Psoas muscle (tissue), 8 donors: ENCODE data around the gene RPL10A. TPM values are rescaled to one million over a fixed set of nuclear protein-coding genes. Genes with fewer than 3 reads are reported as not detected.
A peak's percentile ranks its signal among the peaks of the same experiment; 100 is the strongest.

Source experiments
- ATAC-seq, 4 donors: fragments of 200-7000 bp; cut with Tn5 transposase; one replicate each; pipeline ENCODE4 v1.9.1; 2020; ENCODE audit warnings: moderate library complexity in 3 of 4, mild to moderate bottlenecking in 2 of 4
- DNase-seq, 2 donors: peaks; one replicate each; pipeline ENCODE4 v3.0.0-alpha.2; 2020
- H3K27ac ChIP-seq: fragments of 200-600 bp; one replicate; pipeline ENCODE4 v1.8.0; 2022
- H3K27me3 ChIP-seq, 3 donors: fragments of 200-600 bp in 1 of 3; one replicate each; pipeline versions ENCODE4 v1.6.1 to v1.8.0; 2013 to 2022; ENCODE audit warnings: low read length in 2 of 3, mild to moderate bottlenecking in 2 of 3, moderate library complexity in 1 of 3; ENCODE audit not compliant: insufficient read depth in 3 of 3
- H3K36me3 ChIP-seq, 2 donors: fragments of 200-600 bp in 1 of 2; one replicate each; pipeline versions ENCODE4 v1.6.1 to v1.8.0; 2013 to 2022; ENCODE audit warnings: low read depth in 1 of 2, mild to moderate bottlenecking in 1 of 2, moderate library complexity in 1 of 2; ENCODE audit not compliant: insufficient read depth in 1 of 2
- H3K4me1 ChIP-seq: fragments of 200-600 bp; one replicate; pipeline ENCODE4 v1.8.0; 2022
- H3K4me3 ChIP-seq: fragments of 200-600 bp; one replicate; pipeline ENCODE4 v1.8.0; 2022; ENCODE audit warnings: mild to moderate bottlenecking
- H3K9me3 ChIP-seq: fragments of 200-600 bp; one replicate; pipeline ENCODE4 v1.8.0; 2022
- WGBS, 3 donors: extraction: QIAGEN DNeasy Blood & Tissue Kit; methylation state at CpG; one replicate each; pipeline versions ENCODE4 v1.1.6 to v1.1.7; 2013; 5-methylcytosine and 5-hydroxymethylcytosine counted together
- intact Hi-C, 2 donors: fragments of 100-400 bp; cut with DNase I; formaldehyde crosslinking; loops; one replicate each; pipeline versions ENCODE4 v1.11.0 to v1.14.2; 2022
- polyA plus RNA-seq, 3 donors: library from polyadenylated mRNA; stranded (reverse); fragments of 200-250 nt; gene quantifications; one replicate each; pipeline ENCODE4 v1.2.3, GENCODE V29; 2013
- total RNA-seq, 4 donors: library from RNA; stranded (reverse); fragmentation: NEBNext Ultra II Directional in 2 of 4; extraction: Animal tissue kit (Norgen Biotek cat#: 25700) in 2 of 4; gene quantifications; one replicate each; pipeline versions ENCODE4 v1.2.1 to v1.2.4, GENCODE V29; 2021 to 2023
- TF ChIP-seq, protein P1 (sequence below): fragments of 200-600 bp; IDR thresholded peaks from one replicate; pipeline ENCODE4 v1.8.0; 2022; ENCODE audit warnings: antibody characterized with exemption
- donor health status: healthy with polysubstance abuse.
- donor health status: DM: no; HTN: no; CAD: no; lungs with moderate emphysema.
- donor health status: Bipolar disorder and iron deficiency.
- donor health status: healthy.
- donor health status: DM: yes; HTN: yes; CAD: no.
- donor health status: DM: no; HTN: no; CAD: no.
- donor health status: DM: no; HTN: no; CAD: no.
- donor health status: DM: yes; HTN: yes; CAD: no.

The RPL10A gene
- total and polyA plus RNA-seq, 7 donors: 668 to 1,629 (median 832) TPM

DNA sequence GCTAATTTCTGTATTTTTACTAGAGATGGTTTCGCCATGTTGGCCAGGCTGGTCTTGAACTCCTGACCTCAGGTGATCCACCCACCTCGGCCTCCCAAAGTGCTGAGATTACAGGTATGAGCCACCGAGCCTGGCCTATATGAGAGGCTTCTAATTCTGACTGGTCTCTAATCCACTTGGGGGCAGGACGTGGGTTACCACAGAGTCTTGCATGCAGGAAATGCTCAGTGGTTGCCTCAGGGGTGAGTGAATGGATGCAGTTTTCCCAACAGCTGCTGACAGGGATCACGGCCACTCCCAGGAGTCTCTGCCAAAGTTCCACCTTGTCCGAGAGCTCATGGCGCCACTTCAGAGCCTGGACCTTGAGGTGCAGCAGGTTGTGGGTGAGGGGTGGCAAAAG, 22.5 kb upstream of the RPL10A start:
- no peak for ATAC-seq

DNA sequence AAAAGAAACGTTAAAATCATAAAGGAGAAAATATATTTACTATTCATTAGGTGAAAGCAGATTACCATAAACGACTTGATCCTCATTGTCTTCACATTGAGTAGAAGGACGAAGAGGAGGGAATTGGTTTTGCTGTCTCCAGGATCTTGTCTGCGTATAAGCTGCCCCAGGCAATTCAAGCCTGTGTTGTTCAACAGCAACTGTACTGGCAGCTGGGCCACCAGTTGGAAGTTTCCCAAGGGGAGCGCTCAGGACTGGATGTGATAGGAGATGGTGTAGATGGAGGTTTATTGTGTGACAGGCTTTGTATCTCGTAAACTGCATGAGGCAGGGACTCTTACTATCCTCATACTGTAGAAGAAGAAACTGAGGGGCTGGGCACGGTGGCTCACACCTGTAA, 20.0 kb upstream of the RPL10A start:
- Histone ChIP-seq H3K4me3 (no peak overlapping the region), H3K27ac (no peak overlapping the region), H3K9me3 (no peaks in the 10 kb centered on the region), H3K36me3 (no peaks in the 10 kb centered on the region), H3K4me1 (peaks cover 11% of the 10 kb centered on the region), H3K27me3 (no peaks in the 10 kb centered on the region)
- intact Hi-C loops: no loop called here
- 57 to 70% (median 66%) methylated on average over 7 of the region's 7 CpGs for WGBS, 3 donors
- DNase-seq: no peak
- TF ChIP-seq, protein P1, sequence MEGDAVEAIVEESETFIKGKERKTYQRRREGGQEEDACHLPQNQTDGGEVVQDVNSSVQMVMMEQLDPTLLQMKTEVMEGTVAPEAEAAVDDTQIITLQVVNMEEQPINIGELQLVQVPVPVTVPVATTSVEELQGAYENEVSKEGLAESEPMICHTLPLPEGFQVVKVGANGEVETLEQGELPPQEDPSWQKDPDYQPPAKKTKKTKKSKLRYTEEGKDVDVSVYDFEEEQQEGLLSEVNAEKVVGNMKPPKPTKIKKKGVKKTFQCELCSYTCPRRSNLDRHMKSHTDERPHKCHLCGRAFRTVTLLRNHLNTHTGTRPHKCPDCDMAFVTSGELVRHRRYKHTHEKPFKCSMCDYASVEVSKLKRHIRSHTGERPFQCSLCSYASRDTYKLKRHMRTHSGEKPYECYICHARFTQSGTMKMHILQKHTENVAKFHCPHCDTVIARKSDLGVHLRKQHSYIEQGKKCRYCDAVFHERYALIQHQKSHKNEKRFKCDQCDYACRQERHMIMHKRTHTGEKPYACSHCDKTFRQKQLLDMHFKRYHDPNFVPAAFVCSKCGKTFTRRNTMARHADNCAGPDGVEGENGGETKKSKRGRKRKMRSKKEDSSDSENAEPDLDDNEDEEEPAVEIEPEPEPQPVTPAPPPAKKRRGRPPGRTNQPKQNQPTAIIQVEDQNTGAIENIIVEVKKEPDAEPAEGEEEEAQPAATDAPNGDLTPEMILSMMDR: no peak
- ATAC-seq: no peak

More for the DNA sequence above, 22.5 kb upstream of the RPL10A start:
- Histone ChIP-seq H3K27me3 (no peaks in the 10 kb centered on the region), H3K36me3 (no peaks in the 10 kb centered on the region), H3K4me1 (no peaks in the 10 kb centered on the region), H3K4me3 (no peak overlapping the region), H3K27ac (no peak overlapping the region), H3K9me3 (no peaks in the 10 kb centered on the region)
- WGBS, 3 donors: 85 to 87% (median 86%) methylated on average over 7 of the region's 7 CpGs
- intact Hi-C loops: no loop called here
- TF ChIP-seq, protein P1: no peak
- DNase-seq: no peak

DNA sequence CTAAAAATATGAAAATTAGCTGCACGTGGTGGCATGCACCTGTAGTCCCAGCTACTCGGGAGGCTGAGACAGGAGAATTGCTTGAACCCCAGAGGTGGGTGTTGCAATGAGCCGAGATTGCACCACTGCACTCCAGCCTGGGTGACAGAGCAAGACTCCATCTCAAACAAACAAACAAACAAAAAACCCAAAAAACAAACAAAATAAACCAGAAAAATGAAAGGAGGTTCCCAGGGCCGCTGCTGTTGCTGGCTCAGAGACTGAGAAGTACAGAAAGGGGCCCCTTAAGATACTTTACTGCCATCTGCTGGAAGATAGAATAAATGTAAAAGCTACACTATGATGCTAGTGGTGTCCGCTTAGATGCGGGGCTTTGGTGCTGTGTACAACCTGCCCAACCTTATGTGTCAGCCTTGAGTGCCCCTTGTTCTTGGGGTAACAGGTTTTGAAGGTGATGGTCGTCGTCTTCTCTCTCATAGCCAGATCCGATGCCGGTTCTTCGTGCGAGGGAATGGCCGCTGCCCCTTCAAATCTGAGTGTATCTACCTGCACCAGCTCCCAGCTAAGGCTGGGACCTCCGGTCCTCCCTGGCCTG, 18.8 kb upstream of the RPL10A start:
- DNase-seq: no peak
- Histone ChIP-seq H3K4me1 (peaks cover 19% of the 10 kb centered on the region), H3K4me3 (no peak overlapping the region), H3K27ac (no peak overlapping the region), H3K9me3 (no peaks in the 10 kb centered on the region), H3K27me3 (no peaks in the 10 kb centered on the region), H3K36me3 (no peaks in the 10 kb centered on the region)
- 32 to 37% (median 33%) methylated on average over 14 of the region's 14 CpGs for whole genome bisulfite sequencing, 3 donors
- ATAC-seq: peak; percentile 45 to 68 (median 66)
- intact Hi-C loops: loop anchor here in 1 of 2 donors (1.0 kb wide), 2 partner anchors 107 to 152 kb away; partner anchors contain the start of genes DEF6 and PPARD
- TF ChIP-seq, protein P1: peak; percentile 79

DNA sequence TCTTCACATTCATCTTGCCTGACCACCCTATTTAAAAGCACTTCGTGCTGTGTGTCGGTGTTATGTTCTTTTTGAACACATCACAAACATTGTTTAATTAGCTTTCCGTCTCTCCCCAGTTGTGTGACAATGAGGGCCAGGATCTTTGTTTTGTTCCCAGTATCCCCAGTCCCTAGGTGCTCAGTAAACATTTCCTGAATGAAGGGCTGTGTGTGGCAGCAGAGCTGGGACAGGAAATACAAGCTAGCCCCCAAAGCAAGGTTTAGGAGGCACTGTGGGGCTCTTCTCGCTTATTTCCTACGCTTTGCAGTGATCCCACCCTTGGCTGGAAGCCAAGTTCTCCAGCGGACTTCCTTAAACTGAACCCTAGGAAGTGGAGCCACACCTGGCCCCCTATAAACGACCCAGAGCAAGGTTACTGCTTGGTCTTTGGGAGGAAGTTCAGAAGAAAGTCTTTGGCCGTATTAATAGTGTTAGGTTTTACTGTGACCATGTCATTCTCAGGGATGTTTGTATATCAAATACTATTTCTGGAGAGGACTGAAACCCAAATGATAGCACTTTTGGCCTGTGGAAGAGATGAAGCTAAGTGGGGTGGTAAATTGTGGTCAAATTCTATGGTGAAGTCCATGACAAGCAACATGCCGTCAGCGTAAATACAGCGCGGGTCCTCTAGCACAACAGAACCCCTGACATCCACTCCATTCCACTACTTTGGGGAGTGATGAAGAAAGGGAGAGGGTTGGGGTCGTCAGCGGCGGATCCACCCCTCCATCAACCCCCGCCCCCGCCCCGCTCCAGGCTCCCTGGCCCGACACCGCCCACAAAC, 16.6 kb upstream of the RPL10A start:
- Histone ChIP-seq H3K27me3 (no peaks in the 10 kb centered on the region), H3K4me1 (peaks cover 29% of the 10 kb centered on the region), H3K36me3 (peaks cover 0 to 7% of the 10 kb centered on the region in 2 donors), H3K9me3 (no peaks in the 10 kb centered on the region), H3K4me3 (peak overlapping the region; percentile 78), H3K27ac (peak overlapping the region; percentile 81)
- intact Hi-C loops: loop anchor here (2.0 to 10.0 kb wide), 3 partner anchors 109 to 757 kb away; partner anchors contain the start of genes ILRUN (in 1 of the 2) and PPARD (in 1 of the 2)
- WGBS, 3 donors: 10 to 12% (median 11%) methylated on average over 20 of the region's 20 CpGs
- DNase-seq (no peak), ATAC-seq (no peak)
- TF ChIP-seq, protein P1: no peak
